Thoracic aorta (tissue), 2 donors: Measurements from ENCODE around the gene PARP8. TPM values are rescaled to one million over a fixed set of nuclear protein-coding genes. Genes with fewer than 3 reads are reported as not detected.

Experiments used
- ATAC-seq: fragments of 150-250 bp; one replicate; pipeline ENCODE4 v1.8.0; 2017; ENCODE audit warnings: low read depth; ENCODE audit not compliant: insufficient number of reproducible peaks, low FRiP score
- DNase-seq: peaks from one replicate; pipeline ENCODE4 v3.0.0-alpha.2; 2020; ENCODE audit warnings: low spot score
- H3K27ac ChIP-seq, 2 donors: fragments of 200-600 bp; sonication (generic); 1 replicate in 1 of 2; 2 replicates in 1 of 2; pipeline ENCODE4 v1.5.1; 2016; ENCODE audit warnings: mild to moderate bottlenecking in 2 of 2, moderate library complexity in 2 of 2
- H3K27me3 ChIP-seq: fragments of 200-600 bp; sonication (generic); replicated peaks from 2 replicates; pipeline ENCODE4 v1.6.0; 2016; ENCODE audit warnings: mild to moderate bottlenecking; ENCODE audit not compliant: insufficient read depth
- H3K36me3 ChIP-seq: fragments of 200-600 bp; sonication (generic); one replicate; pipeline ENCODE4 v1.5.1; 2016
- H3K4me1 ChIP-seq, 2 donors: fragments of 200-600 bp; sonication (generic); 1 replicate in 1 of 2; 2 replicates in 1 of 2; pipeline versions ENCODE4 v1.5.1 to v1.6.0; 2016; ENCODE audit warnings: low read depth in 2 of 2, mild to moderate bottlenecking in 1 of 2; ENCODE audit not compliant: control insufficient read depth in 1 of 2
- H3K4me3 ChIP-seq: fragments of 200-600 bp; sonication (generic); 2 replicates; pipeline ENCODE4 v1.5.1; 2016; ENCODE audit warnings: mild to moderate bottlenecking
- H3K9me3 ChIP-seq: fragments of 200-600 bp; sonication (generic); 2 replicates; pipeline ENCODE4 v1.5.1; 2016
- CTCF ChIP-seq: fragments of 200-600 bp; sonication (generic); IDR thresholded peaks from one replicate; pipeline ENCODE4 v1.5.1; 2019; ENCODE audit warnings: antibody characterized with exemption
- total RNA-seq, 2 donors: library from RNA; depleted of rRNA; stranded (reverse); fragments of >200 nt; gene quantifications; one replicate each; pipeline versions ENCODE4 v1.1.0 to v1.2.3, GENCODE V29; 2016

Gene PARP8
- total RNA-seq, 2 donors from 2014 or later = 27.5 to 34.7 TPM

- H3K4me1 ChIP-seq = no peaks in the 10 kb centered on the region
- ATAC-seq (no peak), DNase-seq (no peak)
These were observed 53.7 kb downstream of the PARP8 start for GRCh38 chr5:50720061-50720710.

GRCh38 chr5:50722223-50722622 is 55.8 kb downstream of the PARP8 start:
- Histone ChIP-seq H3K36me3 (no peaks in the 10 kb centered on the region), H3K27ac (no peak overlapping the region), H3K9me3 (no peaks in the 10 kb centered on the region), H3K27me3 (no peaks in the 10 kb centered on the region), H3K4me3 (no peak overlapping the region), H3K4me1 (peaks cover 0 to 9% of the 10 kb centered on the region in 2 donors)
- TF ChIP-seq CTCF = no peak
- ATAC-seq (no peak), DNase-seq (no peak)

More at GRCh38 chr5:50720061-50720710, 53.7 kb downstream of the PARP8 start:
- no peaks in the 10 kb centered on the region for H3K36me3 ChIP-seq
- TF ChIP-seq CTCF = no peak
- no peaks in the 10 kb centered on the region for H3K27me3 ChIP-seq
- no peak overlapping the region for H3K27ac ChIP-seq
- H3K4me3 ChIP-seq = no peak overlapping the region
- H3K9me3 ChIP-seq = no peaks in the 10 kb centered on the region

GRCh38 chr5:50724262-50724661 is 57.8 kb downstream of the PARP8 start:
- Histone ChIP-seq H3K27ac (no peak overlapping the region), H3K36me3 (no peaks in the 10 kb centered on the region), H3K4me1 (peaks cover 0 to 9% of the 10 kb centered on the region in 2 donors), H3K9me3 (no peaks in the 10 kb centered on the region), H3K27me3 (no peaks in the 10 kb centered on the region), H3K4me3 (no peak overlapping the region)
- no peak for TF ChIP-seq CTCF
- no peak for DNase-seq
- no peak for ATAC-seq

GRCh38 chr5:50725800-50726474 is 59.5 kb downstream of the PARP8 start:
- Histone ChIP-seq H3K9me3 (no peaks in the 10 kb centered on the region), H3K4me3 (no peak overlapping the region), H3K27ac (no peak overlapping the region), H3K36me3 (no peaks in the 10 kb centered on the region), H3K27me3 (no peaks in the 10 kb centered on the region), H3K4me1 (peaks cover 0 to 9% of the 10 kb centered on the region in 2 donors)
- TF ChIP-seq CTCF = no peak
- ATAC-seq = no peak
- no peak for DNase-seq

- no peaks in the 10 kb centered on the region for H3K9me3 ChIP-seq
- no peak for DNase-seq
- no peak overlapping the region for H3K27ac ChIP-seq
- no peak for ATAC-seq
- no peak for TF ChIP-seq CTCF
- no peaks in the 10 kb centered on the region for H3K27me3 ChIP-seq
- peaks cover 0 to 9% of the 10 kb centered on the region in 2 donors for H3K4me1 ChIP-seq
- H3K4me3 ChIP-seq = no peak overlapping the region
- H3K36me3 ChIP-seq = no peaks in the 10 kb centered on the region
These were observed 60.2 kb downstream of the PARP8 start for GRCh38 chr5:50726475-50727148.
